Epithelial cell of proximal tubule (primary cell): ENCODE measurements around the gene MRPL38. TPM values are rescaled to one million over a fixed set of nuclear protein-coding genes. Genes with fewer than 3 reads are reported as not detected.
A peak's percentile ranks its signal among the peaks of the same experiment; 100 is the strongest.

Source experiments
- DNase-seq: peaks from one replicate; pipeline ENCODE4 v3.0.0-alpha.2; 2011; ENCODE audit warnings: low read depth
- H3K4me3 ChIP-seq: 2 replicates; pipeline ENCODE4 v1.5.1; 2011; ENCODE audit warnings: low read depth, mild to moderate bottlenecking, low read length
- total RNA-seq: library from RNA; depleted of rRNA; stranded (reverse); fragments of >200 nt; gene quantifications from 2 replicates; pipeline ENCODE4 v1.2.3, GENCODE V29; 2015
- TF ChIP-seq, protein P1 (sequence below): conservative IDR thresholded peaks from 2 replicates; pipeline ENCODE4 v1.5.1; 2012; ENCODE audit warnings: low read depth, mild to moderate bottlenecking, low read length

MRPL38 gene
- total RNA-seq, 1 donor from 2014 or later: 38.3 TPM

DNA sequence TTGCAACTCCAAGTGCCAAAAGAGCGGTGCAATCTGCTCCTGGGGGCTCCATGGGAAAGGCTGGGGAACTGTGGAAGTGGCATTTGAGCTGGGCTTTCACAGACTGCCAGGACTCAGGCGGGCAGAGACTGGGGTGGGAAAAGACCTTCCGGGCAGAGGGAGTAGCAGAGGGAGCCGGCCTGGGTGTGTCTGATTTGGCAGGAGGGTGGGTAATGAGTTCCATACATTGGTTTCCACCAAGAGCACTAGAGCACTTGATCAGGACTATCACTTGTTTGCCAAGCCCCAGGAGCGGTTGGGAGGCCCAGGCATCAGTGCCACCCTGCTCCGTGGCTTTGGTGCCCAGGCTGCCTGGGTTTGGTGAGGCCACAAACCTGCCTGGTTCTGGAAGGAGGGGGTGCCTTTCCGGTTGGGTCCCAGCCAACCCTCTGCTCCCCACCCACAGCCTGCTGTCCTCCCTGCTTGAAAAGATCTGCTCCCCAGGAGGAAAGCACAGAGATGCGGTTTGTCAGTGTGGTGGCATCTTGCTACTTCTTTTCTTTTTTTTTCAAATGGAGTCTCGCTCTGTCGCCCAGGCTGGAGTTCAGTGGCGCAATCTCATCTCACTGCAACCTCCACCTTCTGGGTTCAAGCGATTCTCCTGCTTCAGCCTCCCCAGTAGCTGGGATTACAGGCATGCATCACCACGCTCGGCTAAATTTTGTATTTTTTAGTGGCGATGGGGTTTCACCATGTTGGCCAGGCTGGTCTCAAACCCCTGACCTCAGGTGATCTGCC, 22.8 kb downstream of the MRPL38 start:
- TF ChIP-seq, protein P1, sequence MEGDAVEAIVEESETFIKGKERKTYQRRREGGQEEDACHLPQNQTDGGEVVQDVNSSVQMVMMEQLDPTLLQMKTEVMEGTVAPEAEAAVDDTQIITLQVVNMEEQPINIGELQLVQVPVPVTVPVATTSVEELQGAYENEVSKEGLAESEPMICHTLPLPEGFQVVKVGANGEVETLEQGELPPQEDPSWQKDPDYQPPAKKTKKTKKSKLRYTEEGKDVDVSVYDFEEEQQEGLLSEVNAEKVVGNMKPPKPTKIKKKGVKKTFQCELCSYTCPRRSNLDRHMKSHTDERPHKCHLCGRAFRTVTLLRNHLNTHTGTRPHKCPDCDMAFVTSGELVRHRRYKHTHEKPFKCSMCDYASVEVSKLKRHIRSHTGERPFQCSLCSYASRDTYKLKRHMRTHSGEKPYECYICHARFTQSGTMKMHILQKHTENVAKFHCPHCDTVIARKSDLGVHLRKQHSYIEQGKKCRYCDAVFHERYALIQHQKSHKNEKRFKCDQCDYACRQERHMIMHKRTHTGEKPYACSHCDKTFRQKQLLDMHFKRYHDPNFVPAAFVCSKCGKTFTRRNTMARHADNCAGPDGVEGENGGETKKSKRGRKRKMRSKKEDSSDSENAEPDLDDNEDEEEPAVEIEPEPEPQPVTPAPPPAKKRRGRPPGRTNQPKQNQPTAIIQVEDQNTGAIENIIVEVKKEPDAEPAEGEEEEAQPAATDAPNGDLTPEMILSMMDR: no peak
- DNase-seq: no peak
- no peak overlapping the region for H3K4me3 ChIP-seq

- TF ChIP-seq, protein P1: no peak
- H3K4me3 ChIP-seq: no peak overlapping the region
- DNase-seq: no peak
Observed at GRCh38 chr17:75880266-75880665, 24.4 kb downstream of the MRPL38 start.

DNA sequence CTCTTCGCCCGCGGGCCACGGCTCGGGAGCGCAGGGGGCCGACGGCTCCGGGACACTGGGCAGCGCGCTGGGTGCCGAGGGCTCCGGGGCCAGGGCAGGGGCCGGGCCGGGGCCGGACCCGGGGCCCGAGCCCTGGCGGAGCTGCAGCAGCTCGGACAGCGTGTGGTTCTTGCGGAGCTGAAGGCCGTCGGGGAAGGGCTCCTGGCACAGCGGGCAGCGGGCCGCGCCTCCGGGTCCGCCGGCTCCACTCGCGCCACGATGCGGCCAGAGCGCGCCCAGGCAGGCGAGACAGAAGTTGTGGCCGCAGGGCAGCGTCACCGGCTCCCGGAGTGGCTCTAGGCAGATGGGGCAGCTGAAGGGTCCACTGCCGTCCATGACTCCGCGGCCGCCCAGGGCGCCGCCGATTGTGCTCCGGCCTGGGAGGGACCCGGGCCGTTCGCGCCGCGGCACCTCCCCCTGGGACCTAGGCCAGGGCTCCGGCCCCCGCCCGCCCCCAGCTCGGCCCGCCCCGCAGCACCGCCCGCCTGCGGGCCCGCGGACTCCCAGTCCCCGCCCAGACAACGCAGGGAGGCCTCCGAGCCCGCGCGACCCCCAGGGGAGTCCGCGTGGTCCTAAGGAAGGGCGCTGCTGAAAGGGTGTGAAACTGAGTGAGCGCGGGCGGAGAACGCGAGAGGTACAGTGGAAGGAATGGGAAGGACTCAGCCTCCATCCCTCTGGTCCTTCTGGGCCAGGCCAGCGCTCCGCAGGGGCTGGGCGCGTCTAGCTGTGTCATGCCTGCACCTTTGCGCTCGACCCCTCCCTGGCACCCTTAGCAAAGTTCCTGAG, 26.3 kb downstream of the MRPL38 start, which contains the start of gene TRIM47:
TRIM47 (minus strand) TSS at position 408 of the 825 bp plus-strand sequence; CDS start at position 375, 33 bp downstream.
- peak within 1 kb of the TSS; percentile 66 for H3K4me3 ChIP-seq
- TF ChIP-seq, protein P1: no peak
- no peak for DNase-seq

DNA sequence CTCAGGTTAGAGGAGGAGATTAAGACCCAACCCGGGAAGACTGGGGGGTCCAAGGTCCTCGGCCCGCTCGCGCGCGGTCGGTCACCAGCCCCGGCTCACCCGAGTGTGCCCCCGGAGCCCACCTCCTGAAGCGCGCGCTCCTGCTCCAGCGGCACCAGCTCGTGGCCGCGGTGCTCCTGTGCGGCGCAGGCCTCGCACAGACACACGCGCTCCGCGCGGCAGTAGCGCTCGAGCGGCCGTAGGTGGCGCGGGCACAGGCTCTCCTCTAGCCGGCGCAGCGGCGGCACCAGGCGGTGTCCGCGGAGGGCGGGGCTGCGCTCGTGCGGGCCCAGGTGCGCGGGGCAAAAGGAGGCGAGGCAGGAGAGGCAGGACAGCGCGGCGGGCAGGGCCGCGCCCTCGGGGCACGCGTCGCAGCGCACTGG, 26.9 kb downstream of the MRPL38 start:
- TF ChIP-seq, protein P1: peak; percentile 42
- H3K4me3 ChIP-seq: peak overlapping the region; percentile 66
- DNase-seq: no peak

GRCh38 chr17:75876938-75877751, 27.5 kb downstream of the MRPL38 start:
- DNase-seq: peak; percentile 87
- H3K4me3 ChIP-seq: peak overlapping the region; percentile 66
- TF ChIP-seq, protein P1: no peak

GRCh38 chr17:75876190-75876937, 28.3 kb downstream of the MRPL38 start:
- DNase-seq: no peak
- TF ChIP-seq, protein P1: peak; percentile 32
- peak overlapping the region; percentile 66 for H3K4me3 ChIP-seq
